GM23338 (cell line): Measurements from ENCODE around the gene ZNF581. TPM values are rescaled to one million over a fixed set of nuclear protein-coding genes. Genes with fewer than 3 reads are reported as not detected.

Experiments
- ATAC-seq: fragments of 200-7000 bp; cut with Tn5 transposase; 3 replicates; pipeline ENCODE4 v1.9.1; 2020
- DNase-seq: peaks from one replicate; pipeline ENCODE4 v3.0.0-alpha.2; 2015; ENCODE audit warnings: low spot score
- H2AFZ ChIP-seq: fragments of 200-600 bp; sonication (generic); 2 replicates; pipeline ENCODE4 v1.8.0; 2016; ENCODE audit warnings: antibody characterized with exemption, mild to moderate bottlenecking, moderate library complexity
- H3F3A ChIP-seq: fragments of 200-600 bp; sonication (generic); replicated peaks from 2 replicates; pipeline ENCODE4 v1.8.0; 2017; ENCODE audit warnings: antibody characterized with exemption, mixed run types, low read depth
- H3K27ac ChIP-seq: fragments of 200-600 bp; sonication (generic); 2 replicates; pipeline ENCODE4 v1.6.1; 2016; ENCODE audit warnings: low read depth
- H3K27me3 ChIP-seq: fragments of 200-600 bp; sonication (generic); 2 replicates; pipeline ENCODE4 v1.8.0; 2016; ENCODE audit warnings: mild to moderate bottlenecking, mixed run types, moderate library complexity; ENCODE audit not compliant: insufficient read depth
- H3K36me3 ChIP-seq: fragments of 200-600 bp; sonication (generic); 2 replicates; pipeline ENCODE4 v1.8.0; 2016; ENCODE audit warnings: mild to moderate bottlenecking; ENCODE audit not compliant: insufficient read depth
- H3K4me1 ChIP-seq: fragments of 200-600 bp; sonication (generic); 2 replicates; pipeline ENCODE4 v1.8.0; 2016; ENCODE audit warnings: mild to moderate bottlenecking, moderate library complexity; ENCODE audit not compliant: insufficient read depth
- H3K4me2 ChIP-seq: fragments of 200-600 bp; sonication (generic); 2 replicates; pipeline ENCODE4 v1.7.1; 2017; ENCODE audit warnings: mixed run types
- H3K4me3 ChIP-seq: fragments of 200-600 bp; sonication (generic); 2 replicates; pipeline ENCODE4 v1.6.1; 2016; ENCODE audit warnings: mixed run types
- H3K79me2 ChIP-seq: fragments of 200-600 bp; sonication (generic); replicated peaks from 2 replicates; pipeline ENCODE4 v1.8.0; 2017; ENCODE audit warnings: mild to moderate bottlenecking; ENCODE audit not compliant: insufficient read depth
- H3K9me2 ChIP-seq: fragments of 200-600 bp; sonication (generic); 2 replicates; pipeline ENCODE4 v1.8.0; 2017; ENCODE audit not compliant: insufficient read depth
- H4K20me1 ChIP-seq: fragments of 200-600 bp; sonication (generic); replicated peaks from 2 replicates; pipeline ENCODE4 v1.8.0; 2017; ENCODE audit warnings: mild to moderate bottlenecking; ENCODE audit not compliant: insufficient read depth
- H3K27ac Mint-ChIP-seq: 2 replicates; pipeline ENCODE4 v1.8.0; 2020; ENCODE audit warnings: inconsistent platforms, mild to moderate bottlenecking, moderate library complexity, mixed read lengths
- H3K27me3 Mint-ChIP-seq: 3 replicates; pipeline ENCODE4 v1.8.0; 2022; ENCODE audit warnings: low read depth, mild to moderate bottlenecking, moderate library complexity, mixed read lengths, inconsistent platforms; ENCODE audit not compliant: insufficient read depth, poor library complexity
- H3K36me3 Mint-ChIP-seq: 3 replicates; pipeline ENCODE4 v1.8.0; 2021; ENCODE audit warnings: low read depth, mild to moderate bottlenecking, inconsistent platforms, moderate library complexity, mixed read lengths
- H3K4me1 Mint-ChIP-seq: 3 replicates; pipeline ENCODE4 v1.8.0; 2020; ENCODE audit warnings: mild to moderate bottlenecking, inconsistent platforms, mixed read lengths
- H3K4me3 Mint-ChIP-seq: 3 replicates; pipeline ENCODE4 v1.8.0; 2021; ENCODE audit warnings: moderate library complexity, mild to moderate bottlenecking, inconsistent platforms, mixed read lengths
- H3K9me3 Mint-ChIP-seq: 3 replicates; pipeline ENCODE4 v1.8.0; 2020; ENCODE audit warnings: moderate library complexity, mild to moderate bottlenecking, inconsistent platforms, mixed read lengths
- CREB1 ChIP-seq: fragments of 250-450 bp; sonication (Bioruptor Pico); IDR thresholded peaks from 2 replicates; pipeline ENCODE4 v1.5.0; 2020; ENCODE audit warnings: low read depth, mild to moderate bottlenecking, moderate library complexity
- ETS1 ChIP-seq: IDR thresholded peaks from 2 replicates; pipeline ENCODE4 v1.6.1; 2016; ENCODE audit warnings: antibody characterized with exemption
- EZH2 ChIP-seq: fragments of 200-600 bp; sonication (generic); IDR thresholded peaks from one replicate; pipeline ENCODE4 v1.8.0; 2017; ENCODE audit warnings: antibody characterized with exemption, mild to moderate bottlenecking, low read depth; ENCODE audit not compliant: unreplicated experiment
- EZH2phosphoT487 ChIP-seq: fragments of 200-600 bp; sonication (generic); IDR thresholded peaks from one replicate; pipeline ENCODE4 v1.8.1; 2018; ENCODE audit warnings: antibody characterized with exemption; ENCODE audit not compliant: unreplicated experiment
- JUNB ChIP-seq: IDR thresholded peaks from one replicate; pipeline ENCODE4 v1.6.1; 2016; ENCODE audit warnings: antibody characterized with exemption; ENCODE audit not compliant: unreplicated experiment
- NANOG ChIP-seq: IDR thresholded peaks from 2 replicates; pipeline ENCODE4 v1.6.1; 2016; ENCODE audit warnings: antibody characterized with exemption, borderline replicate concordance
- POLR2AphosphoS5 ChIP-seq: IDR thresholded peaks from 2 replicates; pipeline ENCODE4 v1.6.1; 2016; ENCODE audit warnings: antibody characterized with exemption, low read depth
- REST ChIP-seq: IDR thresholded peaks from one replicate; pipeline ENCODE4 v1.6.1; 2018; ENCODE audit warnings: antibody characterized with exemption; ENCODE audit not compliant: unreplicated experiment
- STAT1 ChIP-seq: IDR thresholded peaks from one replicate; pipeline ENCODE4 v1.6.1; 2016; ENCODE audit warnings: antibody characterized with exemption; ENCODE audit not compliant: unreplicated experiment
- ZNF114 ChIP-seq: fragments of 250-450 bp; sonication (Bioruptor Pico); IDR thresholded peaks from 2 replicates; pipeline ENCODE4 v1.5.0; 2020; ENCODE audit warnings: mild to moderate bottlenecking, moderate library complexity
- ZNF331 ChIP-seq: fragments of 250-450 bp; sonication (Bioruptor Pico); IDR thresholded peaks from 2 replicates; pipeline ENCODE4 v1.5.0; 2020; ENCODE audit warnings: low read depth, mild to moderate bottlenecking, moderate library complexity
- ZNF462 ChIP-seq: fragments of 250-450 bp; sonication (Bioruptor Pico); IDR thresholded peaks from 2 replicates; pipeline ENCODE4 v1.5.0; 2020; ENCODE audit warnings: mild to moderate bottlenecking, moderate library complexity
- polyA plus RNA-seq: library from polyadenylated mRNA; unstranded; fragments of >200 nt; fragmentation: Nextera tagmentation; extraction: Ambion mirVana; gene quantifications from 2 replicates; pipeline ENCODE4 v1.2.1, GENCODE V29; 2016
- total RNA-seq: library from RNA; depleted of rRNA; stranded (reverse); fragments of >200 nt; shearing (Covaris generic); gene quantifications from 2 replicates; pipeline ENCODE4 v1.2.3, GENCODE V29; 2014
- TF ChIP-seq, protein P1 (sequence below), 2 experiments: fragments of 200-600 bp in 1 of 2; sonication (generic) in 1 of 2; conservative IDR thresholded peaks; 2 replicates each; pipeline versions ENCODE4 v1.5.1 to v1.6.1; 2016 to 2017; ENCODE audit warnings: antibody characterized with exemption in 2 of 2, low read depth in 2 of 2, mild to moderate bottlenecking in 2 of 2, moderate library complexity in 1 of 2

The ZNF581 gene
- total and polyA plus RNA-seq, 2 experiments from 2014 or later, result 48.5 to 87.6 TPM

DNA sequence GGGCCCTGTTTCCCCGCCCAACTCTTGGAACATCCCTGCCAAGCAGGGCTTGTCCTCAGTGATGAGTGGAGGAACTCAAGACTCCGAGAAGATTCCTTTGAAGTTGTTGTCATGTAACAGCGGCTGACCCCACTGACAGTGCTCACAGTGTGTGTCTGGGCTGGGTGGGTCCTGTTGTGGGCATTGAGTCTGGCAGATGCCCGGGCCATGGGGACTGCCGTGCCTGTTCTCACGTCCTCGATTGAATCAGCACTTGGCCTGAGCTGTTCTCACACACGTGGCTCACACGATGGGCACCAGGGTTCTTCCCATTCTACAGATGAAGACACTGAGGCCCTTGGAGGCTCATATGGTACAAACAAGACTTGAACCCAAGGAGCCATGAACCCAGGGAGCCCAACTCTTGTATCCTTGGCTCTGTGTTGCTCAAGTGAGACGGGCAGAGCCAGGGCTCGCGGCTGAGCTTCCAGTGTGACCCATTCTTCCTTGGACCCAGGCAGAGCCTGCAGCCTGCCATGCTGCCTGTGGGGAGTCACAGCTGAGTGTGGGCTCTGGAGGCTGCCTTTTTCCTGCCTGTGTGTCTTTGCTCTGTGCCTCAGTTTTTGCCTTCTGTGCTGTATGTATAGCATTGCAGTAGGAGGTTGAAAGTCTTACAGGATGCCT is 23.0 kb downstream of the ZNF581 start:
- Mint-ChIP-seq H3K36me3 (peaks cover 93% of the 10 kb centered on the region), H3K4me1 (peaks cover 11% of the 10 kb centered on the region), H3K9me3 (peaks cover 5% of the 10 kb centered on the region; the same call in 2 of the 3 replicates), H3K4me3 (no peak overlapping the region), H3K27me3 (peaks cover 33% of the 10 kb centered on the region), H3K27ac (no peak overlapping the region)
- no peak overlapping the region for H3K27ac ChIP-seq
- H3K4me3 ChIP-seq, result no peak overlapping the region
- H3K9me2 ChIP-seq, result no peaks in the 10 kb centered on the region
- ATAC-seq (no peak), DNase-seq (no peak)
- no peaks in the 10 kb centered on the region for H3K4me1 ChIP-seq
- no peak overlapping the region for H2AFZ ChIP-seq
- H3F3A ChIP-seq, result peaks cover 23% of the 10 kb centered on the region
- H3K27me3 ChIP-seq, result no peaks in the 10 kb centered on the region
- no peak overlapping the region for H3K4me2 ChIP-seq
- peaks cover 45% of the 10 kb centered on the region for H3K36me3 ChIP-seq
- peaks cover 79% of the 10 kb centered on the region for H3K79me2 ChIP-seq
- TF ChIP-seq ZNF462 (CRISPR knock-in tag), result no peak
- no peak for TF ChIP-seq REST
- TF ChIP-seq CREB1 (CRISPR knock-in tag), result no peak
- TF ChIP-seq, protein P1, sequence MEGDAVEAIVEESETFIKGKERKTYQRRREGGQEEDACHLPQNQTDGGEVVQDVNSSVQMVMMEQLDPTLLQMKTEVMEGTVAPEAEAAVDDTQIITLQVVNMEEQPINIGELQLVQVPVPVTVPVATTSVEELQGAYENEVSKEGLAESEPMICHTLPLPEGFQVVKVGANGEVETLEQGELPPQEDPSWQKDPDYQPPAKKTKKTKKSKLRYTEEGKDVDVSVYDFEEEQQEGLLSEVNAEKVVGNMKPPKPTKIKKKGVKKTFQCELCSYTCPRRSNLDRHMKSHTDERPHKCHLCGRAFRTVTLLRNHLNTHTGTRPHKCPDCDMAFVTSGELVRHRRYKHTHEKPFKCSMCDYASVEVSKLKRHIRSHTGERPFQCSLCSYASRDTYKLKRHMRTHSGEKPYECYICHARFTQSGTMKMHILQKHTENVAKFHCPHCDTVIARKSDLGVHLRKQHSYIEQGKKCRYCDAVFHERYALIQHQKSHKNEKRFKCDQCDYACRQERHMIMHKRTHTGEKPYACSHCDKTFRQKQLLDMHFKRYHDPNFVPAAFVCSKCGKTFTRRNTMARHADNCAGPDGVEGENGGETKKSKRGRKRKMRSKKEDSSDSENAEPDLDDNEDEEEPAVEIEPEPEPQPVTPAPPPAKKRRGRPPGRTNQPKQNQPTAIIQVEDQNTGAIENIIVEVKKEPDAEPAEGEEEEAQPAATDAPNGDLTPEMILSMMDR (conservative IDR thresholded peaks at IDR 0.05; ENCODE audit: low read depth in 2 of 2), result no peak
- no peak for TF ChIP-seq ZNF331
- no peak for TF ChIP-seq POLR2AphosphoS5
- TF ChIP-seq NANOG, result no peak
- TF ChIP-seq EZH2, result no peak
- TF ChIP-seq ETS1, result no peak
- TF ChIP-seq ZNF114 (CRISPR knock-in tag), result no peak
- TF ChIP-seq JUNB, result no peak
- TF ChIP-seq STAT1, result no peak
- no peak for TF ChIP-seq EZH2phosphoT487
- peaks cover 39% of the 10 kb centered on the region for H4K20me1 ChIP-seq
